Bronchial epithelial cell (primary cell): ENCODE data around the gene TRIP13. TPM values are rescaled to one million over a fixed set of nuclear protein-coding genes. Genes with fewer than 3 reads are reported as not detected.
"Not testable (repeated sequence)": the region's sequence is repeated elsewhere in the genome, so short reads cannot be mapped to it uniquely, and the experiment has no call there.

ENCODE experiments used
- DNase-seq: peaks from one replicate; pipeline ENCODE4 v3.0.0-alpha.2; 2010; ENCODE audit warnings: low read depth
- FAIRE-seq: peaks from 2 replicates; lab custom pipeline; 2011; peaks lifted over from hg19 to GRCh38; lab: Jason Lieb, UNC
- H3K27me3 ChIP-seq: 2 replicates; pipeline ENCODE4 v1.5.1; 2011; ENCODE audit warnings: low read length; ENCODE audit not compliant: control insufficient read depth, insufficient read depth
- H3K36me3 ChIP-seq: 2 replicates; pipeline ENCODE4 v1.5.1; 2011; ENCODE audit warnings: low read length; ENCODE audit not compliant: control insufficient read depth, insufficient read depth
- H3K4me3 ChIP-seq: 2 replicates; pipeline ENCODE4 v1.5.1; 2011; ENCODE audit warnings: mild to moderate bottlenecking, low read depth, low read length, control low read depth
- total RNA-seq: library from RNA; depleted of rRNA; stranded (reverse); fragments of >200 nt; gene quantifications from 2 replicates; pipeline ENCODE4 v1.2.1, GENCODE V29; 2014
- TF ChIP-seq, protein P1 (sequence below): IDR thresholded peaks from 2 replicates; pipeline ENCODE4 v1.5.1; 2011; ENCODE audit warnings: mild to moderate bottlenecking, moderate library complexity, low read length, control low read depth, inconsistent platforms; ENCODE audit not compliant: insufficient read depth, severe bottlenecking

Gene TRIP13
- total RNA-seq, 1 donor from 2014 or later, result 1.8 TPM

DNA sequence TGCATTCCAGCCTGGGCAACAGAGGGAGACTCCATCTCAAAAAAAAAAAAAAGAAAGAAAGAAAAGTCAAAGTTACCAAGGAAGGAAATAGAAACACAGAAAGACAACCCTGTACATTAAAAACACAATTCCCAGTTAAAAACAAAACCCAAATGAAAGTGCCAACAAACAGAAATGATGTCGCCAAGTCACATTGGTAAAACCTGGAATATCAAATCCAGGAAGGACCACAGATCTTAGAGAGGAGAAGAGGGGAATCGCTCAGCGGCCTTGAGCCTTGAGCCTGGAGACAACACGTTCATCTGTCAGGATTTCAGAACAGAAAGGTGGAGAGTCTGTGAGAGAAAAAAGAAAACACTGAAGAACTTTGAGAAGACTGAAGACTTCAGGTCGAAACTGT, 40.7 kb upstream of the TRIP13 start:
- FAIRE-seq (no peak), DNase-seq (no peak)
- TF ChIP-seq, protein P1, sequence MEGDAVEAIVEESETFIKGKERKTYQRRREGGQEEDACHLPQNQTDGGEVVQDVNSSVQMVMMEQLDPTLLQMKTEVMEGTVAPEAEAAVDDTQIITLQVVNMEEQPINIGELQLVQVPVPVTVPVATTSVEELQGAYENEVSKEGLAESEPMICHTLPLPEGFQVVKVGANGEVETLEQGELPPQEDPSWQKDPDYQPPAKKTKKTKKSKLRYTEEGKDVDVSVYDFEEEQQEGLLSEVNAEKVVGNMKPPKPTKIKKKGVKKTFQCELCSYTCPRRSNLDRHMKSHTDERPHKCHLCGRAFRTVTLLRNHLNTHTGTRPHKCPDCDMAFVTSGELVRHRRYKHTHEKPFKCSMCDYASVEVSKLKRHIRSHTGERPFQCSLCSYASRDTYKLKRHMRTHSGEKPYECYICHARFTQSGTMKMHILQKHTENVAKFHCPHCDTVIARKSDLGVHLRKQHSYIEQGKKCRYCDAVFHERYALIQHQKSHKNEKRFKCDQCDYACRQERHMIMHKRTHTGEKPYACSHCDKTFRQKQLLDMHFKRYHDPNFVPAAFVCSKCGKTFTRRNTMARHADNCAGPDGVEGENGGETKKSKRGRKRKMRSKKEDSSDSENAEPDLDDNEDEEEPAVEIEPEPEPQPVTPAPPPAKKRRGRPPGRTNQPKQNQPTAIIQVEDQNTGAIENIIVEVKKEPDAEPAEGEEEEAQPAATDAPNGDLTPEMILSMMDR, result no peak
- peaks cover 13% of the 10 kb centered on the region for H3K27me3 ChIP-seq
- H3K36me3 ChIP-seq, result no peaks in the 10 kb centered on the region
- H3K4me3 ChIP-seq, result no peak overlapping the region

DNA sequence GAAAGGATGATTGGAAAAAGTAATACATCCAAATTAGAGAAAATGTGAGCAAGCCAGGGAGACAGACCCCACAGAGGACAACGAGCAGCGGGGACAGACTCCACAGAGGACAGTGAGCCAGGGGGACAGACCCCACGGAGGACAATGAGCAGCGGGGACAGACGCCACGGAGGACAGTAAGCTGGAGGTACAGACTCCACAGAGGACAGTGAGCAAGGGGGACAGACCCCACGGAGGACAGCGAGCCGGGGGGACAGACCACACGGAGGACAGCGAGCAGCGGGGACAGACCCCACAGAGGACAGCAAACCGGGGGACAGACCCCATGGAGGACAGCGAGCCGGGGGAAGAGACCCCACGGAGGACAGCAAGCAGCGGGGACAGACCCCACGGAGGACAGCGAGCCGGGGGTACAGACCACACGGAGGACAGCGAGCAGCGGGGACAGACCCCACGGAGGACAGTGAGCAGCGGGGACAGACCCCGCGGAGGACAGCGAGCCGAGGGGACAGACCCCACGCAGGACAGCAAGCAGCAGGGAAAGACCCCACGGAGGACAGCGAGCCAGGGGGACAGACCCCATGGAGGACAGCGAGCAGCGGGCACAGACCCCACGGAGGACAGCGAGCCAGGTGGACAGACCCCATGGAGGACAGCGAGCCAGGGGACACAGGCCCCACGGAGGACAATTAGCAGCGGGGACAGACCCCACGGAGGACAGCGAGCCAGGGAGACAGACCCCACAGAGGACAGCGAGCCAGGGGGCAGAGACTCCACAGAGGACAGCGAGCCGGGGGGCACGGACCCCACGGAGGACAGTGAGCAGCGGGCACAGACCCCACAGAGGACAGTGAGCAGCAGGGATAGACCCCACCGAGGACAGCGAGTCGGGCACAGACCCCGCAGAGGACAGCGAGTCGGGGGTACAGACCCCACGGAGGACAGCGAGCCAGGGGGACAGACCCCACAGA, 40.0 kb upstream of the TRIP13 start:
- Histone ChIP-seq H3K27me3 (peaks cover 13% of the 10 kb centered on the region), H3K4me3 (no peak overlapping the region), H3K36me3 (no peaks in the 10 kb centered on the region)
- TF ChIP-seq, protein P1, result no peak
- FAIRE-seq, result no peak
- DNase-seq, result no peak

DNA sequence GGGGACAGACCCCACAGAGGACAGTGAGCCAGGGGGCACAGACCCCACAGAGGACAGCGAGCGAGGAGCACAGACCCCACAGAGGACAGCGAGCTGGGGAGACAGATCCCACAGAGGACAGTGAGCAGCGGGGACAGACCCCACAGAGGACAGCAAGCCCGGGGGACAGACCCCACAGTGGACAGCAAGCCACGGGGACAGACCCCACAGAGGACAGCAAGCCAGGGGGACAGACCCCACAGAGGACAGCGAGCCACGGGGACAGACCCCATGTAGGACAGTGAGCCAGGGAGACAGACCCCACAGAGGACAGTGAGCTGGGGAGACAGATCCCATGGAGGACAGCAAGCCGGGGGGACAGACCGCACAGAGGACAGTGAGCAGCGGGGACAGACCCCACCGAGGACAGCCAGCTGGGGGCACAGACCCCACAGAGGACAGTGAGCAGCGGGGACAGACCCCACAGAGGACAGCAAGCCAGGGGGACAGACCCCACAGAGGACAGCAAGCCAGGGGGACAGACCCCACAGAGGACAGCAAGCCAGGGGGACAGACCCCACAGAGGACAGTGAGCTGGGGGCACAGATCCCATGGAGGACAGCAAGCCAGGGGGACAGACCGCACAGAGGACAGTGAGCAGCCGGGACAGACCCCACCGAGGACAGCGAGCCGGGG, 39.1 kb upstream of the TRIP13 start:
- DNase-seq, H3K36me3 ChIP-seq, FAIRE-seq, H3K4me3 ChIP-seq: not testable (repeated sequence)
- H3K27me3 ChIP-seq, result peaks cover 13% of the 10 kb centered on the region

DNA sequence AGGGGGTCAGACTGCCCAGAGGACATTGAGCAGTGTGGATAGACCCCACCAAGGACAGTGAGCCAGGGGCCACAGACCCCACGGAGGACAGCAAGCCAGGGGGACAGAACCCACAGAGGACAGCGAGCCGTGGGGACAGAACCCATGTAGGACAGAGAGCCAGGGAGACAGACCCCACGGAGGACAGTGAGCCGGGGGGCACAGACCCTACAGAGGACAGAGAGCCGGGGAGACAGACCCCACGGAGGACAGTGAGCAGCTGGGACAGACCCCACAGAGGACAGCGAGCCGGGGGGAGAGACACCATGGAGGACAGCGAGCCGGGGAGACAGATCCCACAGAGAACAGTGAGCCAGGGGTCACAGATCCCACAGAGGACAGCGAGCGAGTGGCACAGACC, 38.5 kb upstream of the TRIP13 start:
- TF ChIP-seq, protein P1, result no peak
- Histone ChIP-seq H3K27me3 (peaks cover 13% of the 10 kb centered on the region), H3K4me3 (no peak overlapping the region), H3K36me3 (no peaks in the 10 kb centered on the region)
- no peak for DNase-seq
- FAIRE-seq, result no peak

DNA sequence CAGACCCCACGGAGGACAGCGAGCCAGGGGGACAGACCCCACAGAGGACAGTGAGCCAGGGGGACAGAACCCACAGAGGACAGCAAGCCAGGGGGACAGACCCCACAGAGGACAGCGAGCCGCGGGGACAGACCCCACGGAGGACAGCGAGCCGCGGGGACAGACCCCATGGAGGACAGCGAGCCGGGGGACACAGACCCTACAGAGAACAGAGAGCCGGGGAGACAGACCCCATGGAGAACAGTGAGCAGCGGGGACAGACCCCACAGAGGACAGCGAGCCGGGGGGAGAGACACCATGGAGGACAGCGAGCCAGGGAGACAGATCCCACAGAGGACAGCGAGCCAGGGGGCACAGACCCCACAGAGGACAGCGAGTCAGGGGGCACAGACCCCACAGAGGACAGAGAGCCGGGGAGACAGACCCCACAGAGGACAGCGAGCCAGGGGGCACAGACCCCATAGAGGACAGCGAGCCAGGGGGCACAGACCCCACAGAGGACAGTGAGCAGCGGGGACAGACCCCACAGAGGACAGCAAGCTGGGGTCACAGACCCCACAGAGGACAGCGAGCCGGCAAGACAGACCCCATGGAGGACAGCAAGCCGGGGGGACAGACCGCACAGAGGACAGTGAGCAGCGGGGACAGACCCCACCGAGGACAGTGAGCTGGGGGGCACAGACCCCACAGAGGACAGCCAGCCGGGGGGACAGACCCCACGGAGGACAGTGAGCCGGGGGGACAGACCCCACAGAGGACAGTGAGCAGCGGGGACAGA, 37.5 kb upstream of the TRIP13 start:
- no peak for DNase-seq

More for the DNA sequence above, 37.5 kb upstream of the TRIP13 start:
- TF ChIP-seq, protein P1, result no peak
- Histone ChIP-seq H3K4me3 (no peak overlapping the region), H3K27me3 (peaks cover 9% of the 10 kb centered on the region), H3K36me3 (no peaks in the 10 kb centered on the region)
- no peak for FAIRE-seq
